Peyer's patch (tissue), 4 donors: Measurements from ENCODE around the gene MAP3K3.

Source experiments
- CTCF ChIP-seq, 6 experiments: fragments of 450-650 bp in 4 of 6; fragments of 200-600 bp in 2 of 6; sonication (generic) in 1 of 6; IDR thresholded peaks; one replicate each; pipeline ENCODE4 v1.5.1; 2017 to 2019; ENCODE audit warnings: antibody characterized with exemption in 6 of 6, mild to moderate bottlenecking in 3 of 6, moderate library complexity in 1 of 6
- POLR2A ChIP-seq, 2 donors: fragments of 450-650 bp; IDR thresholded peaks; one replicate each; pipeline ENCODE4 v1.5.1; 2017; ENCODE audit warnings: antibody characterized with exemption in 2 of 2, mild to moderate bottlenecking in 2 of 2, moderate library complexity in 2 of 2

- TF ChIP-seq CTCF (IDR thresholded peaks at IDR 0.05) = no peak
- no peak for TF ChIP-seq POLR2A (IDR thresholded peaks at IDR 0.05)
These were observed 23.7 kb downstream of the MAP3K3 start for GRCh38 chr17:63645775-63646487.
